HG03175 (cell line): Measurements from ENCODE around the gene USP8.
"Not testable (repeated sequence)": the region's sequence is repeated elsewhere in the genome, so short reads cannot be mapped to it uniquely, and the experiment has no call there.

Experiments used
- ATAC-seq: cut with Tn5 transposase; IDR thresholded peaks from one replicate; pipeline ENCODE4 v1.9.1; 2021; ENCODE audit warnings: mild to moderate bottlenecking, moderate library complexity; ENCODE audit not compliant: unreplicated experiment

The USP8 gene

GRCh38 chr15:50424066-50424890 lies at the start of gene USP8:
Gene USP8, plus strand, starts transcription at chr15:50424405. Its CDS starts 14,669 bp downstream, at chr15:50439074.
- ATAC-seq = peak; percentile 94

DNA sequence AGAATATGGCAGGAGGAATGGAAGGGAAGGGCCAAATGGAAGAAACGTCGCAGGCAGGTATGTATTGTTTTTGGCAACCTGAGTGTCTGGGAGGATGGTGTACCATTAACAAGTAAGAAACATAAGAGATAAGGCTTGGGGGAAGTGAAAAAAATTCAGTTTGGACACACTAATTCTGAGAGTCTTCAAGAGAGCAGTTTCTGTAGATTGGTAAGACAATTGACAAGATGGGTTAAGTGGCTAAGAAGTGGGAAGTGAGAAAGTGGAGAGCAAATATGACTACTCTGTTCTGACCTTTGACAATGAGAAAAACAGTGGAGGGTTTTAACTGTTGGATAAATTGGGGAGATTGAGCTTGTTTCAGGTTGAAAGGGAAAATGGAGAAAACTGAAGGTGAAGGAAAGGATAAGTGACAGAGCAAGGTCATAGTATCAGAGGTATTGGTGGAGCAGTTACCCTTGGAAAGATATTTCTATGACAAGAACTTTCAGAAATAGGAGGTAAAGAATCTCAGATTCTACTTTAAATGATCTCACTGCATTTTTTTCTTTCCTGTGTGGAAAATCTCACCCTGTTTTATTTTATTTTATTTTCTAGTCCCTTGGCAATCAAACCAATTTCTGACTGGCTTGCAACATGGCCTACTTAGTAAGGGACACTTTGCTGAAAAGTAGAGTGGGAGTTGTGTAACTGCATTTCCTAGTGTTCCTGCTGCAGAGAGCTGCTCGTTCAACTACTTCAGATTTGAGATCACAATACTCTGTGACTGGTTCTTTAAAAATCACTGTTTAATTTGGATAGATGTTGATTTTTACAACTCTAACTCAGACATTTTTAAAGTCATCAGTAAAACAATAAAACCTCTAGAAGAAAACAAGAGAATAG lies 46.1 kb upstream of the USP8 start:
- peak; percentile 97 for ATAC-seq

- no peak for ATAC-seq
Measured at GRCh38 chr15:50378776-50379175, 45.4 kb upstream of the USP8 start.

DNA sequence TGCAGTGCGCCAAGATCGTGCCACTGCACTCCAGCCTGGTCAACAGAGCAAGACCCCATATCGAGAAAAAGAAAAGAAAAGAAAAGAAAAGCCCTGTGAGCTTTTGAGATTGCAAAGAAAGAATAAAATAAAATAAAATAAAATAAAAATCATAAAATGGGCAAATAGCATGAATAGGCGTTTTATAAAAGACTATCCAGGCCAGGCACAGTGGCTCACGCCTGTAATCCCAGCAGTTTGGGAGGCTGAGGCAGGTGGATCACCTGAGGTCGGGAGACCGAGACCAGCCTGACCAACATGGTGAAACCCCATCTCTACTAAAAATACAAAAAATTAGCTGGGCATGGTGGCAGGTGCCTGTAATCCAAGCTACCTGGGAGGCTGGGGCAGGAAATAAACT lies 44.8 kb upstream of the USP8 start:
- not testable (repeated sequence) for ATAC-seq

DNA sequence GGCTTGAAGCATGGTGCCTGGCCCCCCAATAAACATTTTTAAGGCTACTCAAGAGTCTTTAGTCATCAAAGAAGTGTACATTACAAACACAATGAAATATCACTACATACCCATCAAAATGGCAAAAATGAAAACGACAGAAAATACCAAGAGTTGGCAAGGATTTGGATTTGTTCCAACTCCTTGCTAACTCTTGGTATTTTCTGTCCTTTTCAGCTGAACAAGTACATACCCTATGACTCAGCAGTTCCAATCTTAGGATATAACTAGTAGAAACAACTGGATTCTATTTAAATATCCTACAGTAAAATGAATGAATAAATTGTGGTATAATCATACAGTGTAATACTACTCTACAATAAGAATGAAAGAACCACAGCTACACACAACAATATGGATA lies 44.1 kb upstream of the USP8 start:
- no peak for ATAC-seq

- ATAC-seq = no peak
Measured at GRCh38 chr15:50381438-50381837, 42.8 kb upstream of the USP8 start.

GRCh38 chr15:50382408-50382807 lies 41.8 kb upstream of the USP8 start:
- ATAC-seq = not testable (repeated sequence)

DNA sequence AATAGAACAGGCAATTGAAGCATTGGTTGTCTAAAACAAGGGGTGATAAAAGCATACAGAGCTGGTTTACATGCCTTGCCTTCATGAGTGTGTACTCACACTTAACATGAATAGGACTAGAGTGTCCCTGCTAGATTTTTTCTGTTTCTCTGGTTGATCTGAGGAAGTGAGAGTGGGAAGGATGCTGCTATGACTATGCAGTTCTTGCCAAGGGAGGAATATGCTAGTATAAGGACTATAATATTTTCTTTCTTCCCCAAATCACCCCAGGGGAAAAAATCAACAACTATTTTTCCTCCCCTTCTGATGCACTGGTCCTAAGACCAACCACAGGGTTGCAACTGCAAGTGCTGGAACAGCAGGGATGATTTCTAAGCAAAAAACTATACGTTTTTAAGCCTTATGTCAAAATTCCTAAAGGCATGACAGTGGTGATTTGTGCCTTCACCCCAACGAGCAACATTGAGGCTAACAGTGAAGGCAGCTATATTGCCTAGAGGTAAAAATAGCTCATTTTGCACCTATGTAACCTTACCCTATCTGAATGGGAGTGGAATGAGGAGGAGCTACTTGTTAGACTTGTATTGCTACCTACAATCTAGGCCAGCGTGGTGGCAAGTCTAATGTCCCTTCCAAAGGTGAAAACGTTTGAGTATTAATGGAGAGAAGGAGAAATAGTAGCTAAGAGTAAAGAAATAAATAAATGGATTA lies 33.5 kb upstream of the USP8 start:
- ATAC-seq = no peak

DNA sequence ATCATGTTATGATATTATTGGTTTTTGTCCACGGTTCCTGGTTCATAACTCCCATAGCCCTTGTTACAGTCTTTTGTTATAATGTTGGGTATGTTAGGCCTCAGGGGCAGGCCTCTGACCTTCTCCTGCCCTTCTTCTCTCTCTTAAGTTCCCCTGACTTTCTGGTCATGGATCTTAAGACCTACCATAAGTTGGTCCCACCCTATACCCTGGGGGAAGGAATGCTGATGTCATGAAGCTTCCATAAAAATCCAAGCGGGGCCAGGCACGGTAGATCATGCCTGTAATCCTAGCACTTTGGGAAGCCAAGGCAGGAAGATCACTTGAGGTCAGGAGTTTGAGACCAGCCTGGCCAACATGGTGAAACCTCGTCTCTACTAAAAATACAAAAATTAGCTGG lies 32.6 kb upstream of the USP8 start:
- not testable (repeated sequence) for ATAC-seq

DNA sequence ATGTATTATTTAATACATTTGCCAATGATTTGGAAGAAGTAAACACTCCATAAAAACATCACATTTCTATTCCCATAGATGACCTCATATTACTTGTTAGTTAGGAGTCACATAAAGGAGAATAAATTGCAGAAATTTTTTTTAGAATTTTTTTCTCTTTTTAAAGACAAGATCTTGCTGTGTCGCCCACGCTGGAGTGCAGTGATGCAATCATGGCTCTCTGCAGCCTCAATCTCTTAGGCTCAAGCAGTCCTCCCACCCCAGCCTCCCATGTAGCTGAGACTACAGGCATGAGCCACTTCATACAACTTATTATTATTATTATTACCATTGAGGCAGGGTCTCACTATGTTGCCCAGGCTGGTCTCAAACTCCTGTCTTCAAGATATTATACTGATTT lies 12.3 kb upstream of the USP8 start:
- ATAC-seq = no peak

DNA sequence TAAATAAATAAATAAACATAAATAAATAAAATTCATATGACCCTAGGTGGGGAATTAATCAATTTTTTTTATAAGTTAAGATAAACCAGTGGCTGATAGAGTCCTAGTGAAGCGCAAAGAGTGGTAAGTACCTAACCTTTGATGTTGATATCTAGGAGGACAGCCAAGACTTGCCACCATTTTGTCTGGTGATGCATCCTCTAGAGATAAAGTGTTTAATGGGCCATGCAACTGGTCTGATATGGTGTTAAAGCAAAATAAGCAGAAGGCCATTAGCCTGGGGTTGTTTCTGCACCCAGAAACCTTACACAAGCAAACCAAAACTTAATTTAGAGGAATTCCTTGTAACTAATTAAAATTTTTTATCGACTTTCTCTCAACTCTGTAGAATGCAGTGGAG lies 9.6 kb upstream of the USP8 start:
- ATAC-seq = no peak

GRCh38 chr15:50415752-50416404 lies 8.3 kb upstream of the USP8 start:
- ATAC-seq = no peak

- no peak for ATAC-seq
Measured at GRCh38 chr15:50416890-50417289, 7.3 kb upstream of the USP8 start.

DNA sequence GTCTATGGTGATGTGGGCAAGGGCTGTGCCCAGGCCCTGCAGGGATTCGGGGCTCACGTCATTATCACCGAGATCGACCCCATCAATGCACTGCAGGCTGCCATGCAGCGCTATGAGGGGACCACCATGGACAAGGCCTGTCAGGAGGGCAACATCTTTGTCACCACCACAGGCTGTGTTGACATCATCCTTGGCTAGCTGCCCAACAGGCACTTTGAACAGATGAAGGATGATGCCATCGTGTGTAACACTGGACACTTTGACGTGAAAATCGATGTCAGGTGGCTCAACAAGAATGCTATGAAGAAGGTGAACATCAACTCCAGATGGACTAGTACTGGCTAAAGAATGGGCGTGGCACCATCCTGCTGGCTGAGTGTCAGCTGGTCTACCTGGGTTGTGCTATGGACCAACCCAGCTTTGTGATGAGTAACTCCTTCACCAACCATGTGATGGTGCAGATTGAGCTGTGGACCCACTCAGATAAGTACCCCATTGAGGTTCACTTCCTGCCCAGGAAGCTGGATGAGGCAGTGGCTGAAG lies 6.1 kb upstream of the USP8 start:
- ATAC-seq = no peak

GRCh38 chr15:50425219-50425618 lies 1.0 kb downstream of the USP8 start:
- no peak for ATAC-seq

- ATAC-seq = not testable (repeated sequence)
Measured at GRCh38 chr15:50425678-50426246, 1.6 kb downstream of the USP8 start.

GRCh38 chr15:50426428-50426827 lies 2.2 kb downstream of the USP8 start:
- no peak for ATAC-seq

DNA sequence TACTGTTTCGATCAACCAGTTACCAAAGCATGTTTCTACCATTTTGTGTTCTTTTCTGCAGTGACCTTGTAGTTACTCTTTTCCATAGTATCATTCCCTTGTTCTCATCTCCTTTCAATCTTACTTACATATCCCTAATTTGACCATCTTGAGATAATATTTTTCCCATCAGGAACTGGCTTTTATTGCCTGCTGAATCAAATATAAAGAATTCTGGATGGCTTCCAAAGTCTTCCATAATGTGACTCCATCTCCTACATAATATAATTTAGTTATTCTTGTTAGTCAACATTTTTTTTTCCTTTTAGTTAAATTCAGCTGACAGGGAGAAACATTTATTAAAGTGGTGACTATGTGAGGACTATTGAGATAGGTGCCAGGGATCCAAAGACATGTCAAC lies 7.0 kb downstream of the USP8 start:
- no peak for ATAC-seq

- ATAC-seq = no peak
Measured at GRCh38 chr15:50432230-50432629, 8.0 kb downstream of the USP8 start.

GRCh38 chr15:50435772-50436171 lies 11.6 kb downstream of the USP8 start:
- ATAC-seq = no peak
